Fibroblast of villous mesenchyme (primary cell): ENCODE measurements around the gene SPARC. TPM values are rescaled to one million over a fixed set of nuclear protein-coding genes. Genes with fewer than 3 reads are reported as not detected.

Experiments
- DNase-seq: peaks from one replicate; pipeline ENCODE4 v3.0.0-alpha.2; 2010; ENCODE audit warnings: low read depth
- H3K4me3 ChIP-seq: 2 replicates; pipeline ENCODE4 v1.5.1; 2011; ENCODE audit warnings: low read depth, mild to moderate bottlenecking, low read length
- CTCF ChIP-seq: IDR thresholded peaks from 2 replicates; pipeline ENCODE4 v1.5.1; 2012; ENCODE audit warnings: low read depth, mild to moderate bottlenecking, low read length; ENCODE audit not compliant: insufficient read depth
- total RNA-seq: library from RNA; depleted of rRNA; stranded (reverse); fragments of >200 nt; gene quantifications from 2 replicates; pipeline ENCODE4 v1.2.3, GENCODE V29; 2012

The SPARC gene
- total RNA-seq, 1 donor, result 2,230 TPM

GRCh38 chr5:151684690-151685361, 1.9 kb downstream of the SPARC start:
- TF ChIP-seq CTCF, result peak; percentile 54

GRCh38 chr5:151683986-151684588, 2.6 kb downstream of the SPARC start:
- H3K4me3 ChIP-seq, result peak overlapping the region; percentile 84
- peak; percentile 60 for DNase-seq
- TF ChIP-seq CTCF, result no peak

More at GRCh38 chr5:151684690-151685361, 1.9 kb downstream of the SPARC start:
- peak overlapping the region; percentile 84 for H3K4me3 ChIP-seq
- peak; percentile 99 for DNase-seq

DNA sequence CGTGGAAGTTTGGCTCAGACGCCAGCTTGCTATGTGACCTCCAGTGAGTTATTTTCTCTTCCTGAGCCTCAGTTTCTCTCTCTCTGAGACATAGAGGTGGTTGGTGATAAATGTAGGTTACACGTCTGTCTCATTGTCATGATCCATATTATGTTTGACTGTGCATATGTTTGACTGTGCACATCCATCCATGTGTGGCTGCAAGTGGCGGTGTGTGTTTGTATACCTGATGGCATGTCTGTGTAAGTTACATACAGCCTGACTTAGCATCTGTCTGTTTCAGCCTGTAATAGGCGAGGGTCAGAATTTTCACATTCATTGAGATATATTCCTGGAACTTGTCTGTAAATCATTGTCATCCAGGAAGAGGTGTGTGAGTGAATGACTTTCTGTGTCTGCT, 3.3 kb downstream of the SPARC start:
- no peak for DNase-seq
- H3K4me3 ChIP-seq, result peak overlapping the region; percentile 84
- no peak for TF ChIP-seq CTCF

GRCh38 chr5:151682751-151683331, 3.9 kb downstream of the SPARC start:
- no peak for TF ChIP-seq CTCF
- peak overlapping the region; percentile 84 for H3K4me3 ChIP-seq
- DNase-seq, result peak; percentile 68

GRCh38 chr5:151682240-151682639, 4.5 kb downstream of the SPARC start:
- TF ChIP-seq CTCF, result peak; percentile 25
- DNase-seq, result peak; percentile 62
- H3K4me3 ChIP-seq, result peak overlapping the region; percentile 84

- peak; percentile 61 for DNase-seq
- H3K4me3 ChIP-seq, result peak overlapping the region; percentile 84
- no peak for TF ChIP-seq CTCF
These were observed 5.7 kb downstream of the SPARC start for GRCh38 chr5:151680944-151681427.

- peak overlapping the region; percentile 84 for H3K4me3 ChIP-seq
- DNase-seq, result peak; percentile 42
These were observed 6.6 kb downstream of the SPARC start for GRCh38 chr5:151680156-151680505.
